T47D (cell line): ENCODE measurements around the gene DSCAM.
A peak's percentile ranks its signal among the peaks of the same experiment; 100 is the strongest.

Experiments used
- DNase-seq, 2 experiments: peaks; one replicate each; pipeline versions ENCODE4 v3.0.0 to v3.0.0-alpha.2; 2011 to 2012; ENCODE audit warnings: low read depth in 1 of 2, low spot score in 1 of 2
- JUND ChIP-seq: IDR thresholded peaks from 2 replicates; pipeline ENCODE4 v1.6.1; 2012; ENCODE audit warnings: low read depth
- in situ Hi-C: cut with HindIII; loops from 2 replicates; pipeline ENCODE4 v1.10.0; 2016; ENCODE audit warnings: low sequenced_read_pairs, low pct_unique_long_range_greater_than_20kb

DSCAM gene

GRCh38 chr21:40851749-40852148, 4.8 kb upstream of the DSCAM start:
- DNase-seq = no peak
- TF ChIP-seq JUND = no peak
- in situ Hi-C loops = no loop called here

- no peak for TF ChIP-seq JUND
- in situ Hi-C loops = no loop called here
- no peak for DNase-seq
Measured at GRCh38 chr21:40850071-40850470, 3.1 kb upstream of the DSCAM start.

DNA sequence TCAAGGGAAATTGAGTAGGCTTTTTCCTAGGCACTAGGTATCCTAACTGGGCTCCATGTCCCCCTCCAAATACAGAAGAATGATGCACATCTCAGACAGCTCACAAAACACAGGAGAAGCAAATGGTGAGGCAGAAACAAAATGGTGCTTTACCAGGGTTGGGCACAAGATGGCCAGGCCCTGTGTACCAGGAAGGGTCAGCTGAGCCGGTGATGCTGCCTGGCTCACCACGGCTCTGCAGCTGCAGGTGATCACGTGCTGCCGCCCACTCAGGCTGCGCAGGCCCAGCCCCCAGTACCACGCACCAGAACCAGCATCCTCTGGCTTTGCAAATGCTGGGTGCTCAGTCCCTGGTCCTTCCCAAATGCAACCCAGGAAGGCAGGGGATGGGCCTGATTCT, 993 bp upstream of the DSCAM start:
- in situ Hi-C loops = no loop called here
- TF ChIP-seq JUND = no peak
- DNase-seq = no peak

GRCh38 chr21:40846103-40846502, 855 bp downstream of the DSCAM start:
- in situ Hi-C loops = no loop called here
- no peak for TF ChIP-seq JUND
- no peak for DNase-seq

- no peak for DNase-seq
- no peak for TF ChIP-seq JUND
- in situ Hi-C loops = no loop called here
Measured at GRCh38 chr21:40845441-40845995, 1.4 kb downstream of the DSCAM start.

DNA sequence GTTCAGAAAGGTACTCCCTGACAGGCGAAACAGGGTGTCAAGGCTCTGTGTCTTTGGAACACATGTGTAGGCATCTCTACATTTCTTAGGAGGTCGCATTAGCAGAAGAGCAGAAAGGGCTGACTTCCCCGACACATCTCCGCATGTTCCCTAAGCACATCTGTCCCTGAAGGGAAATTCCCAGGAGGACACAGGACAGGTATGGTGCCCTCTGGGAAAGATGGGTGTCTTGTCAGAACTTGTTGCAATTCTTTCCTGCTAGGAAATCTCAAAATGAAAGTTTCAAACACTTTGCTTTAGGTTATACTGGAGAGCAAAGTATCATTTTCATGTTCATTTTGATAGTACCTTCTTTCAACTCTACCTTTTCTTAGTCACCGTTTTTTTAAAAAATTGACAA, 2.0 kb downstream of the DSCAM start:
- in situ Hi-C loops = no loop called here
- TF ChIP-seq JUND = no peak
- DNase-seq = no peak

DNA sequence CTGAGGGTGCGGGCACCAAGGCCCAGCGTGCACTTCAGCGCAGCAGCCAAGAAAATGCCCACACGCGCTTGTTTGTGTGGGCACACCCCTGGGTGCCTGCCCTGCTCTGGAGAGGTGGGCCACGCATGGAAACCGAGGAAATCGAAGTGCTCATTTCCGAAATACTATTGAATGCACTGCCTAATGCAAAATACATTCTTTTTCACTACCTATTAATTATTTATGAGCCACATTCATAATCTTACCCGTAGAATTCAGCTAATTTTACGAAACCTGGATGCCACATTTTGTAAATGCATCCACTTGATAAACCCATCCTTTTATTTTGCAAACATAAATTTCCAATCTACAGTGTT, 4.8 kb downstream of the DSCAM start:
- DNase-seq = no peak
- in situ Hi-C loops = no loop called here
- no peak for TF ChIP-seq JUND

DNA sequence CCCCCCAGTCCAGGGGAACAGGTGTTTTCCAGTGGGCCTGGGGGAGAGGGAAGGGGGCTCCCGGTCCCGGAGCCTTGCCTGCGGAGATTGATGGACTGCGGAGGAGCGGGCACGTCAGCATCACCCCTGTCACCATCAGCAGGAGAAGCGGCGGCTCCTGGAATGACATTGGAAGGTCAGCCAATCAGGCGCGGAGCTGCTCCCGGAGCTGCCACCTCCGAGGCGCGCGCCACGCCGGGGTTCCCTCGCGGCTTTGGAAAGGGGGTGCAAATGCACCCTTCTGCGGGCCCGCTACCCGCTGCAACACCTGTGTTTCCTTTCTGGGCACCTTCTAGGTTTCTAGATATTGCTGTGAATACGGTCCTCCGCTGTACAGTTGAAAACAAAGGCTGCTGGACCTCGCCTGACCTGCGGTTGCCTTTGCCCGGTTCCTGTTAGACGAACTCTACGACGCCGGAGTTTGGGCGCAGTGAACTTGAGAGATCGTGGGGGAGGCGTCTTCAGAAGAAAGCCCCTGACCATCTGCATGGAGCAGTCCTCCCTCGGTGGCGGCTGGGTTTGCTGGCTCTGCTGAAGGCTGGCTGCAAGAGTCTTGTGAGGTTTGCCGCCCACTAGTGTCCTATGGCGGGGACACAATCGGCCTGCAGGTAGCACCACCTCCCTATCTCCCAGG, 5.3 kb downstream of the DSCAM start:
- DNase-seq = peak; percentile 68 to 86
- in situ Hi-C loops = no loop called here
- no peak for TF ChIP-seq JUND

GRCh38 chr21:40840401-40841125, 6.4 kb downstream of the DSCAM start:
- in situ Hi-C loops = no loop called here
- peak in 1 of 2 experiments; percentile 25 for DNase-seq
- no peak for TF ChIP-seq JUND

DNA sequence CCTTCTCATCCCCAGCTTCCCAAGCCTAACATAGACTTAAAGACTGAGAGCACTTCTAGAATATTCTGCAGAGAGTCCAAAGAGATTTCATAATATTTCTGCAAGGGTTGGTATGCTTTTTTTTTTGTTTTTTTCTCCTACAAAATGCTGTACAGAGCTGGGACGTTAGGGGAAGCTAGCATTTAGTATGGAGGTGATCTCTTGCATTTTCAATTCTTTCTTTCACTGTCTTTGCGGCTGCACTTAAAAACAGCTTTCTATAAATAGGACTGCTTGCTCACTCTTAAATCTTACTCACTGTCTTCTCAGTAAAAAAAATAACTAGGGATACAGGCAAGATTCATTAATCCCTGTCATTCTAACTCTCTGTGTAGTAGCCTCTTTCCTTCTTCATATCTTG, 7.4 kb downstream of the DSCAM start:
- in situ Hi-C loops = no loop called here
- no peak for DNase-seq
- TF ChIP-seq JUND = no peak

GRCh38 chr21:40837456-40837855, 9.5 kb downstream of the DSCAM start:
- in situ Hi-C loops = no loop called here
- TF ChIP-seq JUND = no peak
- no peak for DNase-seq

DNA sequence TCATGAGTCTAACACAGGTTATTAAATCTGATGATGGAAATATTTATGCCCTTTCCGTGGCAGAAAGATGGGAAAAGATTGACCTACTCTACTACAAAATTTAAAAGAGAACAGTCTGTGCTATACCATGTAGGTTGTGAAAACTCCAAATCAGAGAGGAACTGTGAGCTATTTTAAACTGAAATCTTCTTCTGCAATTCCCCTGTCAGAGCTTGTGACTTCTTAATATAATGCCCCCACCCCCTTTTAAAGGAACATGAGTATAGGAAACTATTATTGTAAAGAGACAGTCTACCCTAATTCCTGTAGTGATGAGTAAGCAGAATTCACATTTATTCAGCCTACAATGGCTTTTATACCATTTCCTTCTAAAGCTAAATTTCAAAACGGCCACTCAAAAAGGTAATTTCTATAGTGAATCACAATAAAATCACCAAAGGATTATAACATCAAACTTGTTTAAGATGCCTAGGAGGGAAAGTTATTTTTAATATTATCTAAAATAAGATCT, 11.7 kb downstream of the DSCAM start:
- no peak for TF ChIP-seq JUND
- in situ Hi-C loops = no loop called here

DNA sequence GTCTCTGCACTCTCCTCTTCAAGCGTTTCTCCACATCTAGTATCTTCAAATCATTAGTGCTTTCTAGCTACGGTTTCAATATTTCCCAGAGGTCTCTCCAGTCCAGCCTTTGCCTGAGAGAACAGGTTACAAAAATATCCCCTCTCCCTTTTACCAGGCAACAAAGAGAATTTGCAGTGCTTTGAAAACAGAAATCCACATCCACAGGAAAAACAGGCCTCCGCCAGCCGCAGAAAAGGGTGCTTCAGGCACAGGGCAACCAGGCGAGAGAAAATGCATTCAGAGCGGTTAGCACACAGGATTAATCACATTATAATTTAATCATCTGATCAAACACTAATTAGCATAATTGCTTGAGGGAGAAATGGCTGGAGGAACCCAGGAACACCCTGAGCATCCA, 13.8 kb downstream of the DSCAM start:
- no peak for TF ChIP-seq JUND
- DNase-seq = no peak
- in situ Hi-C loops = no loop called here

More for the DNA sequence above, 11.7 kb downstream of the DSCAM start:
- DNase-seq = no peak
